DMS114 treated with DMSO at 0.1 percent for 48 hours (cell line): Measurements from ENCODE around the gene ESF1.
A peak's percentile ranks its signal among the peaks of the same experiment; 100 is the strongest.

Source experiments
- DNase-seq: peaks from one replicate; lab custom pipeline; 2025; ENCODE audit not compliant: unreplicated experiment; lab: John Stamatoyannopoulos, UW

ESF1 gene

GRCh38 chr20:13784893-13785715 is at the start of gene ESF1, which contains the start of gene NDUFAF5:
Gene ESF1, minus strand, starts transcription at chr20:13784919. Its CDS starts 1,779 bp downstream, at chr20:13783140.
Gene NDUFAF5, plus strand, starts transcription at chr20:13785028. Its CDS starts 41 bp downstream, at chr20:13785069.
- DNase-seq, result peak; percentile 89

- DNase-seq, result no peak
These were observed 46.8 kb upstream of the ESF1 start for GRCh38 chr20:13831476-13831875.

GRCh38 chr20:13825465-13825864 is 40.7 kb upstream of the ESF1 start:
- DNase-seq, result no peak

GRCh38 chr20:13824459-13824858 is 39.7 kb upstream of the ESF1 start:
- no peak for DNase-seq

GRCh38 chr20:13822459-13822858 is 37.7 kb upstream of the ESF1 start:
- no peak for DNase-seq

GRCh38 chr20:13821876-13822275 is 37.2 kb upstream of the ESF1 start:
- DNase-seq, result no peak

GRCh38 chr20:13819885-13820645 is 35.3 kb upstream of the ESF1 start:
- peak; percentile 29 for DNase-seq

- no peak for DNase-seq
These were observed 32.6 kb upstream of the ESF1 start for GRCh38 chr20:13817342-13817741.

- no peak for DNase-seq
These were observed 32.0 kb upstream of the ESF1 start for GRCh38 chr20:13816757-13817156.

- DNase-seq, result no peak
These were observed 30.0 kb upstream of the ESF1 start for GRCh38 chr20:13814672-13815071.

- DNase-seq, result no peak
These were observed 29.2 kb upstream of the ESF1 start for GRCh38 chr20:13813910-13814309.

- no peak for DNase-seq
These were observed 25.7 kb upstream of the ESF1 start for GRCh38 chr20:13810446-13810845.

GRCh38 chr20:13809855-13810254 is 25.1 kb upstream of the ESF1 start:
- no peak for DNase-seq

- no peak for DNase-seq
These were observed 24.7 kb upstream of the ESF1 start for GRCh38 chr20:13809373-13809772.

GRCh38 chr20:13800728-13801134 is 16.0 kb upstream of the ESF1 start:
- no peak for DNase-seq

- no peak for DNase-seq
These were observed 15.3 kb upstream of the ESF1 start for GRCh38 chr20:13799974-13800373.

- DNase-seq, result no peak
These were observed 14.3 kb upstream of the ESF1 start for GRCh38 chr20:13799040-13799439.

- DNase-seq, result no peak
These were observed 9.9 kb upstream of the ESF1 start for GRCh38 chr20:13794667-13795066.

GRCh38 chr20:13793001-13793400 is 8.3 kb upstream of the ESF1 start:
- DNase-seq, result no peak

GRCh38 chr20:13791540-13792459 is 7.1 kb upstream of the ESF1 start:
- no peak for DNase-seq

- DNase-seq, result no peak
These were observed 6.0 kb upstream of the ESF1 start for GRCh38 chr20:13790708-13791107.
